Measurements from ENCODE around the gene ITIH6.
"Not testable (repeated sequence)": the region's sequence is repeated elsewhere in the genome, so short reads cannot be mapped to it uniquely, and the experiment has no call there.

ITIH6 gene

GRCh38 chrX:54799046-54799445 lies 991 bp upstream of the ITIH6 start:
- DNase-seq (ENCODE audit: low read depth) = no peak
- H3K4me3 ChIP-seq (ENCODE audit: low read length) = no peak overlapping the region
- TF ChIP-seq CTCF (conservative IDR thresholded peaks at IDR 0.05; ENCODE audit: low read depth, low read length) = no peak

- TF ChIP-seq CTCF (conservative IDR thresholded peaks at IDR 0.05; ENCODE audit: low read depth, low read length) = no peak
- DNase-seq (ENCODE audit: low read depth) = no peak
- no peak overlapping the region for H3K4me3 ChIP-seq (ENCODE audit: low read length)
Measured at GRCh38 chrX:54794795-54795194, 3.3 kb downstream of the ITIH6 start.

GRCh38 chrX:54794028-54794427 lies 4.0 kb downstream of the ITIH6 start:
- TF ChIP-seq CTCF (conservative IDR thresholded peaks at IDR 0.05; ENCODE audit: low read depth, low read length) = no peak
- no peak overlapping the region for H3K4me3 ChIP-seq (ENCODE audit: low read length)

GRCh38 chrX:54789405-54789804 lies 8.7 kb downstream of the ITIH6 start:
- H3K4me3 ChIP-seq (ENCODE audit: low read length); DNase-seq (ENCODE audit: low read depth): not testable (repeated sequence)

More at GRCh38 chrX:54794028-54794427, 4.0 kb downstream of the ITIH6 start:
- DNase-seq (ENCODE audit: low read depth) = no peak

- H3K4me3 ChIP-seq (ENCODE audit: low read length) = no peak overlapping the region
- TF ChIP-seq CTCF (conservative IDR thresholded peaks at IDR 0.05; ENCODE audit: low read depth, low read length) = no peak
- DNase-seq (ENCODE audit: low read depth) = no peak
Measured at GRCh38 chrX:54788446-54788845, 9.6 kb downstream of the ITIH6 start.

GRCh38 chrX:54786967-54787366 lies 11.1 kb downstream of the ITIH6 start:
- TF ChIP-seq CTCF (conservative IDR thresholded peaks at IDR 0.05; ENCODE audit: low read depth, low read length) = peak; percentile 26
- no peak for DNase-seq (ENCODE audit: low read depth)
- H3K4me3 ChIP-seq (ENCODE audit: low read length) = no peak overlapping the region

- TF ChIP-seq CTCF (conservative IDR thresholded peaks at IDR 0.05; ENCODE audit: low read depth, low read length) = peak; percentile 29
- no peak overlapping the region for H3K4me3 ChIP-seq (ENCODE audit: low read length)
- DNase-seq (ENCODE audit: low read depth) = no peak
Measured at GRCh38 chrX:54785901-54786300, 12.2 kb downstream of the ITIH6 start.

All from retinal pigment epithelial cell (primary cell).